MM.1S (cell line): ENCODE results near the gene FBXW9.
"Not testable (repeated sequence)": the region's sequence is repeated elsewhere in the genome, so short reads cannot be mapped to it uniquely, and the experiment has no call there.

Experiments used
- DNase-seq: peaks from one replicate; pipeline ENCODE4 v3.0.0-alpha.2; 2015
- H2AFZ ChIP-seq: fragments of 300-600 bp; sonication (generic); 2 replicates; pipeline ENCODE4 v1.6.0; 2016; ENCODE audit warnings: antibody characterized with exemption, low read length
- H3F3A ChIP-seq: fragments of 300-600 bp; sonication (generic); 2 replicates; pipeline ENCODE4 v1.6.1; 2016; ENCODE audit warnings: mild to moderate bottlenecking, antibody characterized with exemption, low read length, moderate library complexity, mixed read lengths; ENCODE audit not compliant: insufficient read depth
- H3K27ac ChIP-seq: fragments of 300-600 bp; sonication (generic); 2 replicates; pipeline ENCODE4 v1.5.1; 2016; ENCODE audit warnings: mild to moderate bottlenecking, low read length
- H3K27me3 ChIP-seq: fragments of 300-600 bp; sonication (generic); replicated peaks from 2 replicates; pipeline ENCODE4 v1.6.0; 2016; ENCODE audit warnings: low read length; ENCODE audit not compliant: insufficient read depth
- H3K36me3 ChIP-seq: fragments of 300-600 bp; sonication (generic); replicated peaks from 2 replicates; pipeline ENCODE4 v1.6.1; 2016; ENCODE audit warnings: mild to moderate bottlenecking, low read length, mixed read lengths; ENCODE audit not compliant: insufficient read depth
- H3K4me1 ChIP-seq: fragments of 300-600 bp; sonication (generic); 2 replicates; pipeline ENCODE4 v1.6.1; 2016; ENCODE audit warnings: low read length, mixed read lengths
- H3K4me2 ChIP-seq: fragments of 300-600 bp; sonication (generic); 2 replicates; pipeline ENCODE4 v1.6.0; 2016; ENCODE audit warnings: low read depth, low read length
- H3K4me3 ChIP-seq: fragments of 300-600 bp; sonication (generic); 2 replicates; pipeline ENCODE4 v1.5.1; 2016; ENCODE audit warnings: low read length, mixed read lengths
- H3K79me2 ChIP-seq: fragments of 300-600 bp; sonication (generic); 2 replicates; pipeline ENCODE4 v1.6.1; 2016; ENCODE audit warnings: mixed run types, low read length, mixed read lengths
- H3K9ac ChIP-seq: fragments of 300-600 bp; sonication (generic); 2 replicates; pipeline ENCODE4 v1.6.1; 2016; ENCODE audit warnings: low read length, mixed read lengths
- H3K9me2 ChIP-seq: fragments of 300-600 bp; sonication (generic); replicated peaks from 2 replicates; pipeline ENCODE4 v1.6.1; 2016; ENCODE audit warnings: mild to moderate bottlenecking, low read length, mixed read lengths; ENCODE audit not compliant: insufficient read depth
- H3K9me3 ChIP-seq: fragments of 300-600 bp; sonication (generic); replicated peaks from 2 replicates; pipeline ENCODE4 v1.6.1; 2016; ENCODE audit warnings: mild to moderate bottlenecking, low read length, mixed read lengths; ENCODE audit not compliant: insufficient read depth
- H4K20me1 ChIP-seq: fragments of 300-600 bp; sonication (generic); 2 replicates; pipeline ENCODE4 v1.6.1; 2016; ENCODE audit warnings: mild to moderate bottlenecking, low read length, moderate library complexity, mixed read lengths; ENCODE audit not compliant: insufficient read depth
- EZH2 ChIP-seq: fragments of 300-600 bp; sonication (generic); optimal IDR thresholded peaks from 2 replicates; pipeline ENCODE3; 2017; ENCODE audit warnings: low read depth, mild to moderate bottlenecking, antibody characterized with exemption, low read length, mixed read lengths
- EZH2phosphoT487 ChIP-seq: fragments of 300-600 bp; sonication (generic); IDR thresholded peaks from 2 replicates; pipeline ENCODE4 v1.6.1; 2018; ENCODE audit warnings: antibody characterized with exemption, low read length
- TF ChIP-seq, protein P1 (sequence below): fragments of 300-600 bp; sonication (generic); IDR thresholded peaks from 2 replicates; pipeline ENCODE4 v1.5.1; 2016; ENCODE audit warnings: antibody characterized with exemption, low read length, mixed read lengths

FBXW9 gene

DNA sequence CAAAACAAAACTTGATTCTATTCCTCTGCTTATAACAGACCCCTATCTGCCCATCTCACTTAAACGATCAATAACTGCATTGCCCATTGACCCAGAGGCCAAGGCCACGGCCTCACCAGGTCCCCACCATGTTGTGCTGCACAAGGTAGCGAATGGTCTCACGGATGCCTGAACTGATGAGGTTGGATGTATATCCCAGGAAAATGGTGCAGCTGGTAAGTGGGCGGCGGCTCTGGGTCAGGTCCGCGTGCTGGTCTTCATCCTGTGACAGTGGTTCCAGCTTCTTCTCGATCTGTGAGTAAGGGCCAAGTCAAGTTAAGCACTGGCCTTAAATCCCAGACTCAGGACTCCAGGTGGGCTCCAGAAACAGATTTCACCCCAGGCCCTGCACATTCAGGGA lies 16.4 kb downstream of the FBXW9 start:
- no peak for DNase-seq
- no peak overlapping the region for H3K4me2 ChIP-seq
- no peak overlapping the region for H2AFZ ChIP-seq
- H3K36me3 ChIP-seq, result peaks cover 10% of the 10 kb centered on the region; the same call in 1 of the 2 replicates
- H4K20me1 ChIP-seq, result 0 out of 2 replicates have a peak, but pooled peaks cover 5% of the 10 kb centered on the region
- H3K9ac ChIP-seq, result no peak overlapping the region
- H3F3A ChIP-seq, result peaks cover 15% of the 10 kb centered on the region
- no peaks in the 10 kb centered on the region for H3K9me2 ChIP-seq
- H3K4me3 ChIP-seq, result no peak overlapping the region
- H3K79me2 ChIP-seq, result peaks cover 28% of the 10 kb centered on the region
- no peak overlapping the region for H3K27ac ChIP-seq
- no peaks in the 10 kb centered on the region for H3K27me3 ChIP-seq
- TF ChIP-seq EZH2phosphoT487 (no peak), EZH2 (no peak)
- TF ChIP-seq, protein P1, sequence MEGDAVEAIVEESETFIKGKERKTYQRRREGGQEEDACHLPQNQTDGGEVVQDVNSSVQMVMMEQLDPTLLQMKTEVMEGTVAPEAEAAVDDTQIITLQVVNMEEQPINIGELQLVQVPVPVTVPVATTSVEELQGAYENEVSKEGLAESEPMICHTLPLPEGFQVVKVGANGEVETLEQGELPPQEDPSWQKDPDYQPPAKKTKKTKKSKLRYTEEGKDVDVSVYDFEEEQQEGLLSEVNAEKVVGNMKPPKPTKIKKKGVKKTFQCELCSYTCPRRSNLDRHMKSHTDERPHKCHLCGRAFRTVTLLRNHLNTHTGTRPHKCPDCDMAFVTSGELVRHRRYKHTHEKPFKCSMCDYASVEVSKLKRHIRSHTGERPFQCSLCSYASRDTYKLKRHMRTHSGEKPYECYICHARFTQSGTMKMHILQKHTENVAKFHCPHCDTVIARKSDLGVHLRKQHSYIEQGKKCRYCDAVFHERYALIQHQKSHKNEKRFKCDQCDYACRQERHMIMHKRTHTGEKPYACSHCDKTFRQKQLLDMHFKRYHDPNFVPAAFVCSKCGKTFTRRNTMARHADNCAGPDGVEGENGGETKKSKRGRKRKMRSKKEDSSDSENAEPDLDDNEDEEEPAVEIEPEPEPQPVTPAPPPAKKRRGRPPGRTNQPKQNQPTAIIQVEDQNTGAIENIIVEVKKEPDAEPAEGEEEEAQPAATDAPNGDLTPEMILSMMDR, result no peak
- H3K9me3 ChIP-seq, result no peaks in the 10 kb centered on the region
- no peaks in the 10 kb centered on the region for H3K4me1 ChIP-seq

DNA sequence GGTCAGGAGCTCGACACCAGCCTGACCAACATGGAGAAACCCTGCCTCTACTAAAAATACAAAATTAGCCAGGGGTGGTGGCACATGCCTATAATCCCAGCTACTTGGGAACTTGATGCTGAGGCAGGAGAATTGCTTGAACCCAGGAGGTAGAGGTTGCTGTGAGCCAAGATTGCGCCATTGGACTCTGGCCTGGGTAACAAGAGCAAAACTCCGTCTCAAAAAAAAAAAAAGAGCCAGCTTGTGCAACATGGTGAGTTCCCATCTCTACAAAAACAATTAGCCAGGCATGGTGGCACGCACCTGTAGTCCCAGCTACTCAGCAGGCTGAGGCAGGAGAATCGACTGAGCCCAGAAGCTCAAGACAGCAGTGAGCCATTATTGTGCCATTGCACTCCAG lies 18.4 kb downstream of the FBXW9 start:
- not testable (repeated sequence) for H3K27ac ChIP-seq, H3K9me2 ChIP-seq

DNA sequence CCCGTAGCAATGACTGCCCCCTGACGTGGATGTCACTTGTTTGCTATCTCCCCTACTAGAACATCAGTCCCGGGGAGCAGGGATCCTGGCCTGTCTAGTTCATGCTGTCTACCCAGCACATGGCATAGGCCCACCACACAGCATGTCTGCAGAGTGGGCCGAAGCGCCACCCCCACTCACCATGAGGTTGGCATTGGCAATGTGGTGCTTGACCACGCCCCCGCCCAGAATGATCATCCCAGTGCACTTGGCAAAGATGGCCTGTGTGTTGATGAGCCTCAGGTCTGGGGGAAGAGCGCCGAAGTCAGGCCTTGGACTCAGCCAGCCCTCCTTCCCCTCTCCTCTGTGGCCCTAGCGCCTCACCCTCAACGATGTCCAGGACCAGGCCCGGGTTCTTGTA lies 19.5 kb downstream of the FBXW9 start:
- no peak overlapping the region for H3K4me2 ChIP-seq
- H3K4me3 ChIP-seq, result no peak overlapping the region
- H3K4me1 ChIP-seq, result no peaks in the 10 kb centered on the region
- H3K36me3 ChIP-seq, result peaks cover 10% of the 10 kb centered on the region; the same call in 1 of the 2 replicates
- H3K9me3 ChIP-seq, result no peaks in the 10 kb centered on the region
- H3K9ac ChIP-seq, result no peak overlapping the region
- peaks cover 15% of the 10 kb centered on the region for H3F3A ChIP-seq
- no peak overlapping the region for H3K27ac ChIP-seq
- TF ChIP-seq, protein P1, result no peak
- TF ChIP-seq EZH2phosphoT487, result no peak
- TF ChIP-seq EZH2, result no peak
- H3K9me2 ChIP-seq, result no peaks in the 10 kb centered on the region
- H3K79me2 ChIP-seq, result peaks cover 34% of the 10 kb centered on the region
- H4K20me1 ChIP-seq, result 0 out of 2 replicates have a peak, but pooled peaks cover 5% of the 10 kb centered on the region
- no peak for DNase-seq
- H2AFZ ChIP-seq, result no peak overlapping the region
- no peaks in the 10 kb centered on the region for H3K27me3 ChIP-seq

More for the DNA sequence above, 18.4 kb downstream of the FBXW9 start:
- H4K20me1 ChIP-seq, H3K4me1 ChIP-seq, H3K4me3 ChIP-seq, H3K27me3 ChIP-seq, H3K4me2 ChIP-seq, H3K9ac ChIP-seq, H3K9me3 ChIP-seq, DNase-seq, H2AFZ ChIP-seq: not testable (repeated sequence)
- peaks cover 34% of the 10 kb centered on the region for H3K79me2 ChIP-seq
- H3K36me3 ChIP-seq, result peaks cover 10% of the 10 kb centered on the region; the same call in 1 of the 2 replicates
- H3F3A ChIP-seq, result peaks cover 15% of the 10 kb centered on the region

DNA sequence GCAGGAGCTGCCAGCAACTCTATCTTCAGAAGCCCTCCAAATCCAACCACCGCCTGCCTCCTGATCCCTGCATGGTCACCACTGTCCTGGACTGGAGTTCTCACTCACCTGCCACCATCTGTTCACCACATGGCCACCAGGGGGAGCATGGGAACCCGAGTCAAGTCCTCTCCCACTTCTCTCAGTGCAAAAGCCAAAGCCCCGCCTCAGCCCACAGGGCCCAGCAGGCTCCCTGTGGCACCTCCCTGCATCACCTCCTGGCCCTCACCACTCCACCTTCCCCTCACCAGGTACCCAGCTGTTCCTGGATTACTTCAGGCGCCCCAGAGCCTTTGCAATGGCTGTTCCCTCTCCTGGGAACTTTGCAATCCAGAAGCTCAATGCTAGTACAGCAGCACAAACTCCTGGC lies 20.0 kb downstream of the FBXW9 start:
- no peaks in the 10 kb centered on the region for H3K9me2 ChIP-seq
- no peaks in the 10 kb centered on the region for H3K27me3 ChIP-seq
- H3K9ac ChIP-seq, result no peak overlapping the region
- H3F3A ChIP-seq, result peaks cover 11% of the 10 kb centered on the region
- 0 out of 2 replicates have a peak, but pooled peaks cover 5% of the 10 kb centered on the region for H4K20me1 ChIP-seq
- DNase-seq, result peak; percentile 77
- no peak overlapping the region for H3K4me2 ChIP-seq
- TF ChIP-seq, protein P1, result peak; percentile 83
- TF ChIP-seq EZH2, result no peak
- no peak overlapping the region for H2AFZ ChIP-seq
- H3K36me3 ChIP-seq, result peaks cover 10% of the 10 kb centered on the region; the same call in 1 of the 2 replicates
- peaks cover 36% of the 10 kb centered on the region for H3K79me2 ChIP-seq
- H3K4me3 ChIP-seq, result no peak overlapping the region
- H3K9me3 ChIP-seq, result no peaks in the 10 kb centered on the region
- H3K4me1 ChIP-seq, result no peaks in the 10 kb centered on the region
- no peak overlapping the region for H3K27ac ChIP-seq
